HCT116 (cell line): ENCODE results near the gene NAALAD2. TPM values are rescaled to one million over a fixed set of nuclear protein-coding genes. Genes with fewer than 3 reads are reported as not detected.

Experiments used
- ATAC-seq: fragments of 200-7000 bp; cut with Tn5 transposase; 2 replicates; pipeline ENCODE4 v1.9.1; 2020; ENCODE audit warnings: mild to moderate bottlenecking, moderate library complexity
- BruUV-seq: library from RNA; stranded (reverse); fragments of 400-500 nt; replicated peaks from 2 replicates; lab custom pipeline; 2021; lab: Mats Ljungman, UMichigan
- CTCF ChIA-PET: fragments of 300-600 bp; sonication (Branson Sonifier 250); formaldehyde crosslinking; loops from one replicate; lab custom pipeline; 2021; ENCODE audit warnings: antibody characterized with exemption; lab: Charles Lee
- POLR2A ChIA-PET: fragments of 300-600, 350-600 bp; sonication (Branson Sonifier 250); formaldehyde crosslinking; loops from one replicate; lab custom pipeline; 2021; ENCODE audit warnings: antibody characterized with exemption; lab: Charles Lee
- RAD21 ChIA-PET, 2 experiments: fragments of 300-600 bp; sonication (Branson Sonifier 250); formaldehyde crosslinking; loops; one replicate each; lab custom pipeline; 2023; ENCODE audit warnings: low total read pairs in 2 of 2; ENCODE audit not compliant: uncharacterized antibody in 2 of 2, unreplicated experiment in 2 of 2, low non-redundant PET in 1 of 2; lab: Charles Lee
- DNase-seq: peaks from one replicate; pipeline ENCODE4 v3.0.0-alpha.2; 2010; ENCODE audit warnings: low read depth, low spot score
- H2AFZ ChIP-seq: fragments of 200-600 bp; shearing (Covaris generic), sonication (generic); 2 replicates; pipeline ENCODE4 v1.6.1; 2017; ENCODE audit warnings: low read depth, mixed run types, mixed read lengths, antibody characterized with exemption, low read length; ENCODE audit not compliant: poor library complexity, severe bottlenecking
- H3K27ac ChIP-seq: 2 replicates; pipeline ENCODE4 v1.5.1; 2012; ENCODE audit warnings: low read depth, low read length
- H3K27me3 ChIP-seq: fragments of 200-600 bp; sonication (generic); 2 replicates; pipeline ENCODE4 v1.6.1; 2016; ENCODE audit warnings: mixed run types, low read length, mixed read lengths; ENCODE audit not compliant: insufficient read depth
- H3K36me3 ChIP-seq, 2 experiments: fragments of 200-500 bp in 1 of 2; fragments of 200-600 bp in 1 of 2; sonication (Bioruptor generic) in 1 of 2; sonication (generic) in 1 of 2; 2 replicates each; pipeline versions ENCODE4 v1.5.1 to v1.6.1; 2014 to 2016; ENCODE audit warnings: low read length in 2 of 2, inconsistent platforms in 1 of 2, mixed read lengths in 1 of 2, mixed run types in 1 of 2; ENCODE audit not compliant: insufficient read depth in 2 of 2, control insufficient read depth in 1 of 2
- H3K4me1 ChIP-seq, 2 experiments: fragments of 200-600 bp in 1 of 2; sonication (generic) in 1 of 2; 2 replicates each; pipeline versions ENCODE4 v1.5.1 to v1.6.1; 2012 to 2017; ENCODE audit warnings: low read length in 2 of 2, inconsistent platforms in 1 of 2, mild to moderate bottlenecking in 1 of 2, mixed read lengths in 1 of 2, mixed run types in 1 of 2, moderate library complexity in 1 of 2; ENCODE audit not compliant: insufficient read depth in 2 of 2, control insufficient read depth in 1 of 2
- H3K4me2 ChIP-seq: fragments of 200-600 bp; sonication (generic); 2 replicates; pipeline ENCODE4 v1.6.1; 2017; ENCODE audit warnings: mixed run types, low read length, mixed read lengths
- H3K4me3 ChIP-seq, 2 experiments: fragments of 200-600 bp in 1 of 2; sonication (generic) in 1 of 2; replicated peaks in 1 of 2; 2 replicates each; pipeline ENCODE4 v1.5.1; 2011 to 2016; ENCODE audit warnings: low read length in 2 of 2, control low read depth in 1 of 2, low read depth in 1 of 2, mild to moderate bottlenecking in 1 of 2, mixed read lengths in 1 of 2, mixed run types in 1 of 2
- H3K79me2 ChIP-seq: fragments of 200-600 bp; sonication (generic); 2 replicates; pipeline ENCODE4 v1.6.1; 2017; ENCODE audit warnings: mild to moderate bottlenecking, mixed run types, low read length, moderate library complexity, mixed read lengths; ENCODE audit not compliant: insufficient read depth
- H3K9ac ChIP-seq: fragments of 200-600 bp; sonication (generic); 2 replicates; pipeline ENCODE4 v1.6.1; 2016; ENCODE audit warnings: low read length, mixed read lengths
- H3K9me2 ChIP-seq: fragments of 200-600 bp; sonication (generic), shearing (Covaris generic); 2 replicates; pipeline ENCODE4 v1.6.1; 2017; ENCODE audit warnings: mixed run types, mild to moderate bottlenecking, moderate library complexity; ENCODE audit not compliant: insufficient read depth
- H3K9me3 ChIP-seq, 2 experiments: fragments of 200-500 bp in 1 of 2; fragments of 200-600 bp in 1 of 2; sonication (Bioruptor generic) in 1 of 2; sonication (generic) in 1 of 2; 2 replicates each; pipeline ENCODE4 v1.6.1; 2014 to 2017; ENCODE audit warnings: low read length in 2 of 2, mixed read lengths in 2 of 2, inconsistent platforms in 1 of 2, low read depth in 1 of 2, mild to moderate bottlenecking in 1 of 2, mixed run types in 1 of 2, moderate library complexity in 1 of 2; ENCODE audit not compliant: control insufficient read depth in 1 of 2, insufficient read depth in 1 of 2
- H4K20me1 ChIP-seq: fragments of 200-600 bp; sonication (generic), shearing (Covaris generic); 2 replicates; pipeline ENCODE4 v1.6.1; 2017; ENCODE audit warnings: mixed run types, mild to moderate bottlenecking, moderate library complexity; ENCODE audit not compliant: insufficient read depth
- ATF3 ChIP-seq: IDR thresholded peaks from 2 replicates; pipeline ENCODE4 v1.6.1; 2012
- CEBPB ChIP-seq: IDR thresholded peaks from 2 replicates; pipeline ENCODE4 v1.6.1; 2012; ENCODE audit warnings: low read depth
- CTCF ChIP-seq, 3 experiments: fragments of 200-600 bp in 1 of 3; sonication (generic) in 1 of 3; IDR thresholded peaks in 2 of 3; conservative IDR thresholded peaks in 1 of 3; 2 replicates each; pipeline ENCODE4 v1.5.1; 2012 to 2017; ENCODE audit warnings: low read depth in 2 of 3, low read length in 2 of 3, antibody characterized with exemption in 1 of 3, borderline replicate concordance in 1 of 3, control low read depth in 1 of 3, mild to moderate bottlenecking in 1 of 3, mixed read lengths in 1 of 3, mixed run types in 1 of 3, moderate library complexity in 1 of 3; ENCODE audit not compliant: insufficient read depth in 1 of 3
- EZH2 ChIP-seq: fragments of 200-600 bp; sonication (generic); IDR thresholded peaks from 2 replicates; pipeline ENCODE4 v1.6.1; 2017; ENCODE audit warnings: antibody characterized with exemption, mixed run types
- FOSL1 ChIP-seq: IDR thresholded peaks from 2 replicates; pipeline ENCODE4 v1.6.1; 2012; ENCODE audit warnings: low read depth
- JUND ChIP-seq: IDR thresholded peaks from 2 replicates; pipeline ENCODE4 v1.6.1; 2012
- MAX ChIP-seq: IDR thresholded peaks from 2 replicates; pipeline ENCODE4 v1.6.1; 2012
- POLR2AphosphoS5 ChIP-seq: IDR thresholded peaks from 2 replicates; pipeline ENCODE4 v1.6.1; 2011; ENCODE audit warnings: mild to moderate bottlenecking, low read depth, low read length, moderate library complexity
- RAD21 ChIP-seq: IDR thresholded peaks from 2 replicates; pipeline ENCODE4 v1.6.1; 2012; ENCODE audit warnings: low read depth, mild to moderate bottlenecking
- SRF ChIP-seq: IDR thresholded peaks from 2 replicates; pipeline ENCODE4 v1.6.1; 2012; ENCODE audit warnings: low read depth
- TCF7L2 ChIP-seq: IDR thresholded peaks from 2 replicates; pipeline ENCODE4 v1.7.0; 2011; ENCODE audit warnings: borderline replicate concordance, inconsistent platforms; ENCODE audit not compliant: insufficient read depth, insufficient read length; ENCODE audit errors: extremely low read depth
- ZFX ChIP-seq: fragments of 450-650 bp; IDR thresholded peaks from 2 replicates; pipeline ENCODE4 v1.6.1; 2017
- ZNF274 ChIP-seq: fragments of 200-500 bp; sonication (Bioruptor generic); IDR thresholded peaks from 2 replicates; pipeline ENCODE4 v1.6.1; 2014; ENCODE audit warnings: mild to moderate bottlenecking, low read depth, low read length, inconsistent platforms
- intact Hi-C: fragments of 100-400 bp; cut with micrococcal nuclease; formaldehyde crosslinking; loops from 2 replicates; pipeline ENCODE4 v1.10.0; 2022
- total RNA-seq: library from RNA; stranded (reverse); gene quantifications from one replicate; pipeline ENCODE4 v1.2.1, GENCODE V29; 2021; ENCODE audit not compliant: unreplicated experiment

Gene NAALAD2
- total RNA-seq, 1 experiment from 2014 or later: not detected

- ATAC-seq (no peak), DNase-seq (no peak)
- Histone ChIP-seq H2AFZ (no peak overlapping the region), H3K27me3 (peaks cover 20% of the 10 kb centered on the region), H3K9ac (no peak overlapping the region), H3K79me2 (no peaks in the 10 kb centered on the region), H3K4me2 (no peak overlapping the region), H3K9me3 (no peaks in the 10 kb centered on the region), H3K27ac (no peak overlapping the region), H3K4me1 (no peaks in the 10 kb centered on the region), H4K20me1 (no peaks in the 10 kb centered on the region), H3K36me3 (no peaks in the 10 kb centered on the region)
- CTCF ChIA-PET: no interaction called here
- POLR2A ChIA-PET: no interaction called here
- no TSS peak for BruUV-seq
- TF ChIP-seq SRF (no peak), FOSL1 (no peak), TCF7L2 (no peak), MAX (no peak), EZH2 (no peak), ZNF274 (no peak), JUND (no peak), ZFX (no peak)
- TF ChIP-seq, all 23 proteins: peak for 0
- RAD21 ChIA-PET: no interaction called here
- intact Hi-C loops: no loop called here
- H3K9me2 ChIP-seq: no peaks in the 10 kb centered on the region
- H3K4me3 ChIP-seq: no peak overlapping the region
Measured at GRCh38 chr11:90120191-90120590, 14.3 kb upstream of the NAALAD2 start.

- no peaks in the 10 kb centered on the region for H3K79me2 ChIP-seq
- no peaks in the 10 kb centered on the region for H3K9me2 ChIP-seq
- intact Hi-C loops: no loop called here
- H3K4me1 ChIP-seq: no peaks in the 10 kb centered on the region
- no peak overlapping the region for H3K4me3 ChIP-seq
- H3K27ac ChIP-seq: no peak overlapping the region
- H3K36me3 ChIP-seq: no peaks in the 10 kb centered on the region
- H3K9me3 ChIP-seq: no peaks in the 10 kb centered on the region
- no peak for DNase-seq
- CTCF ChIA-PET: no interaction called here
- TF ChIP-seq POLR2AphosphoS5: no peak
- TF ChIP-seq FOSL1: no peak
- no peak for TF ChIP-seq TCF7L2
- no peak for TF ChIP-seq CTCF (IDR thresholded peaks at IDR 0.05 in 2 of 3, conservative IDR thresholded peaks at IDR 0.05 in 1 of 3; ENCODE audit: borderline replicate concordance in 1 of 3, insufficient read depth in 1 of 3, low read depth in 2 of 3, low read length in 2 of 3)
- TF ChIP-seq ATF3: no peak
- no peak for TF ChIP-seq RAD21
- no peak for TF ChIP-seq CEBPB
- POLR2A ChIA-PET: no interaction called here
- no TSS peak for BruUV-seq
- ATAC-seq: no peak
- H3K27me3 ChIP-seq: peaks cover 29% of the 10 kb centered on the region
- H3K4me2 ChIP-seq: no peak overlapping the region
- no peak overlapping the region for H2AFZ ChIP-seq
- no peaks in the 10 kb centered on the region for H4K20me1 ChIP-seq
- H3K9ac ChIP-seq: no peak overlapping the region
- RAD21 ChIA-PET: no interaction called here
Measured at GRCh38 chr11:90124371-90124770, 10.1 kb upstream of the NAALAD2 start.
